ENCODE results near the gene PLEKHM3. TPM values are rescaled to one million over a fixed set of nuclear protein-coding genes. Genes with fewer than 3 reads are reported as not detected.

PLEKHM3 gene
- total RNA-seq, 2 experiments from 2014 or later, result 11.3 to 11.6 TPM

DNA sequence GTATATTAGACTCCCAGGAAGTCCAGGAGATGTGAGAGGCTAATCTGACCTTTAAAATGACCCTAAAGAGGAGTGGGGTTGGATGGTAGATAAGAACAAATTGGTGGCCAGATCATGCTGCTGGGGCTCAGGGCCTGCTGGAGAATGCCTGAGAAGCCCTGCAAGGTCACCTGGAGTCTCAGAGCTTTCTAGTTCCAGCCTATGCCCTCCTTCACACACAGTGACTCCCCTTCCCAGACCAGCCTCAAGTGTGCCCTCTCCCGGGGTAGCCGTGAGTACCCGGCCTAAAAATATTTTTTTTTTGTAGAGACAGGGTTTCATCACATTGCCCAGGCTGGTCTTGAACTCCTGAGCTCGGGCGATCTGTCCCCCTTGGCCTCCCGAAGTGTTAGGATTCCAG lies 211.4 kb downstream of the PLEKHM3 start:
- intact Hi-C loops (cut with DNase I, micrococcal nuclease), result no loop called here
- no peak for ATAC-seq (ENCODE audit: poor library complexity)
- ChIA-PET POLR2A (no interaction called here), CTCF (no interaction called here)
- Mint-ChIP-seq H3K36me3 (ENCODE audit: low read depth) (no peaks in the 10 kb centered on the region), H3K27ac (no peak overlapping the region), H3K9me3 (no peaks in the 10 kb centered on the region), H3K27me3 (no peaks in the 10 kb centered on the region), H3K4me1 (ENCODE audit: low read depth) (no peaks in the 10 kb centered on the region), H3K4me3 (no peak overlapping the region)
- Histone ChIP-seq H3K4me1 (ENCODE audit: insufficient read depth, low read length) (no peaks in the 10 kb centered on the region), H3K36me3 (ENCODE audit: insufficient read depth, low read length) (no peaks in the 10 kb centered on the region), H3K4me3 (ENCODE audit: low read length) (no peak overlapping the region), H3K9me3 (ENCODE audit: control insufficient read depth in 1 of 2, insufficient read depth in 1 of 2, low read length in 2 of 2) (no peaks in the 10 kb centered on the region), H3K27me3 (ENCODE audit: control insufficient read depth in 1 of 2, insufficient read depth in 2 of 2, low read length in 2 of 2) (no peaks in the 10 kb centered on the region), H3K27ac (ENCODE audit: low read depth in 1 of 2, low read length in 2 of 2) (no peak overlapping the region)
- DNase-seq, result no peak
- TF ChIP-seq, protein P1, sequence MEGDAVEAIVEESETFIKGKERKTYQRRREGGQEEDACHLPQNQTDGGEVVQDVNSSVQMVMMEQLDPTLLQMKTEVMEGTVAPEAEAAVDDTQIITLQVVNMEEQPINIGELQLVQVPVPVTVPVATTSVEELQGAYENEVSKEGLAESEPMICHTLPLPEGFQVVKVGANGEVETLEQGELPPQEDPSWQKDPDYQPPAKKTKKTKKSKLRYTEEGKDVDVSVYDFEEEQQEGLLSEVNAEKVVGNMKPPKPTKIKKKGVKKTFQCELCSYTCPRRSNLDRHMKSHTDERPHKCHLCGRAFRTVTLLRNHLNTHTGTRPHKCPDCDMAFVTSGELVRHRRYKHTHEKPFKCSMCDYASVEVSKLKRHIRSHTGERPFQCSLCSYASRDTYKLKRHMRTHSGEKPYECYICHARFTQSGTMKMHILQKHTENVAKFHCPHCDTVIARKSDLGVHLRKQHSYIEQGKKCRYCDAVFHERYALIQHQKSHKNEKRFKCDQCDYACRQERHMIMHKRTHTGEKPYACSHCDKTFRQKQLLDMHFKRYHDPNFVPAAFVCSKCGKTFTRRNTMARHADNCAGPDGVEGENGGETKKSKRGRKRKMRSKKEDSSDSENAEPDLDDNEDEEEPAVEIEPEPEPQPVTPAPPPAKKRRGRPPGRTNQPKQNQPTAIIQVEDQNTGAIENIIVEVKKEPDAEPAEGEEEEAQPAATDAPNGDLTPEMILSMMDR (IDR thresholded peaks at IDR 0.05), result no peak

DNA sequence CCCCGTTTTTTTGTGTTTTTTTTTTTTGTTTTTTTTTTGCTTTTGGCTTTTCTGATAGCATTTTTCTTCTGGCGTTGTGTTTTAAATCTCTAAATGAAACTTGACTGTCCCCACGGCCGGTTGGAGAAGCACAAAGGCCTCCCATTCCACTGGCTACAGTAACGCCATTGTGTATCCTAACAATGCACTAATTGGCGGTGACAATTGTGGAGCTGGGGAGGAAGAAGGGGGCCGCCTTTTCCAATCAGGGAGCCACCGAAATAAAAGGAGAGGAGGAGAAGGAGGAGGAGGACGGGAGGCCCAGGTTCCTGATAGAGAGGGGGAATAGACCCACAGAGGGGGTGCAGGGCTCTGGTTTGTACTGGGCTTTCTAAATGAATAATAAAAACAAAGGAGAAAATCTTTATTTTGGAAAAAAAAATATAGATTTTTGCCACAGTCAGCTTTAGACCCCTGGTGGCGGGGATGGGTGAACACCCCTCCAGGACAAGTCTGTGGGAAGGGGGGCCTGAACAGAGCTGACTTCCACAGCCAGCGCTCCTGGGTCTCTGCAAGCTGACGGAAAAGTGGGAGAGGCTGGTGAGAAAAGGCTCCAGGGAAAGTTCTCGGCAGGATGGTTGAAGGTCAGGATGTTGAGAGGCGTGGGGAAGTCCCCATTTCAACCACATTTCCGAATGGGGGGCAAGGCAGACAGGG lies 212.0 kb downstream of the PLEKHM3 start:
- Mint-ChIP-seq H3K27ac (no peak overlapping the region), H3K9me3 (no peaks in the 10 kb centered on the region), H3K36me3 (ENCODE audit: low read depth) (no peaks in the 10 kb centered on the region), H3K4me3 (no peak overlapping the region), H3K4me1 (ENCODE audit: low read depth) (no peaks in the 10 kb centered on the region), H3K27me3 (no peaks in the 10 kb centered on the region)
- DNase-seq (no peak), ATAC-seq (ENCODE audit: poor library complexity) (no peak)
- CTCF ChIA-PET, result no interaction called here
- Histone ChIP-seq H3K27ac (ENCODE audit: low read depth in 1 of 2, low read length in 2 of 2) (no peak overlapping the region), H3K4me3 (ENCODE audit: low read length) (no peak overlapping the region), H3K9me3 (ENCODE audit: control insufficient read depth in 1 of 2, insufficient read depth in 1 of 2, low read length in 2 of 2) (no peaks in the 10 kb centered on the region), H3K36me3 (ENCODE audit: insufficient read depth, low read length) (no peaks in the 10 kb centered on the region), H3K27me3 (ENCODE audit: control insufficient read depth in 1 of 2, insufficient read depth in 2 of 2, low read length in 2 of 2) (no peaks in the 10 kb centered on the region), H3K4me1 (ENCODE audit: insufficient read depth, low read length) (no peaks in the 10 kb centered on the region)
- TF ChIP-seq, protein P1 (IDR thresholded peaks at IDR 0.05), result no peak
- POLR2A ChIA-PET, result no interaction called here
- intact Hi-C loops (cut with DNase I, micrococcal nuclease), result no loop called here

DNA sequence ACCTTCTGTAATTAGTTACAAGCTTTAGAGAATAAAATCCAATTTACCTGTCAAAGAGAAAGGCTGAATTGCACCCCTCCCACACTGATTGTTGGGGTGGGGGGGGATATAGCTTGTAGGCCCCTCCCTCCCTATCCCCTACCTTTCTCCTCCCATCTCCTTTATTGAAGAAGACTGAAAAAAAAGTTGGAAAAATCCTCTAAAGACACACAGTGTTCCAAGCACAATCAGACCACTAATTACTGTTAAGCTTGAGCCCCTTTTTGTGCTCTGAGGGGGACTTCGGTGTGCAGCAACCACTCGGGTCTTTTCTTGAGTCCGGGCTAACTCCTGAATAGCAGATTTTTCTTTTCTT lies 212.6 kb downstream of the PLEKHM3 start:
- Histone ChIP-seq H3K27me3 (ENCODE audit: control insufficient read depth in 1 of 2, insufficient read depth in 2 of 2, low read length in 2 of 2) (no peaks in the 10 kb centered on the region), H3K36me3 (ENCODE audit: insufficient read depth, low read length) (no peaks in the 10 kb centered on the region), H3K27ac (ENCODE audit: low read depth in 1 of 2, low read length in 2 of 2) (no peak overlapping the region), H3K4me3 (ENCODE audit: low read length) (no peak overlapping the region), H3K9me3 (ENCODE audit: control insufficient read depth in 1 of 2, insufficient read depth in 1 of 2, low read length in 2 of 2) (no peaks in the 10 kb centered on the region), H3K4me1 (ENCODE audit: insufficient read depth, low read length) (no peaks in the 10 kb centered on the region)
- ChIA-PET CTCF (no interaction called here), POLR2A (no interaction called here)
- intact Hi-C loops (cut with DNase I, micrococcal nuclease), result no loop called here
- DNase-seq (no peak), ATAC-seq (ENCODE audit: poor library complexity) (no peak)
- TF ChIP-seq, protein P1 (IDR thresholded peaks at IDR 0.05), result no peak
- H3K36me3 Mint-ChIP-seq (ENCODE audit: low read depth), result no peaks in the 10 kb centered on the region
- H3K27ac Mint-ChIP-seq, result no peak overlapping the region
- H3K9me3 Mint-ChIP-seq, result no peaks in the 10 kb centered on the region
- no peak overlapping the region for H3K4me3 Mint-ChIP-seq
- H3K27me3 Mint-ChIP-seq, result no peaks in the 10 kb centered on the region
- no peaks in the 10 kb centered on the region for H3K4me1 Mint-ChIP-seq (ENCODE audit: low read depth)

Measured in CD4-positive, alpha-beta T cell (primary cell).